ENCODE data around the gene PLXNA3. TPM values are rescaled to one million over a fixed set of nuclear protein-coding genes. Genes with fewer than 3 reads are reported as not detected.

The PLXNA3 gene
- total RNA-seq, 4 donors from 2014 or later: 38.0 to 54.6 (median 48.4) TPM

- no peak for TF ChIP-seq POLR2A (IDR thresholded peaks at IDR 0.05)
- TF ChIP-seq CTCF (IDR thresholded peaks at IDR 0.05): peak in 5 of 6 experiments; percentile 23 to 61 (median 57)
- Histone ChIP-seq H3K4me3 (peak overlapping the region in 2 of 4 donors; percentile 39 to 42), H3K27me3 (no peaks in the 10 kb centered on the region), H3K36me3 (peaks cover 0 to 4% (median 0%) of the 10 kb centered on the region in 3 donors), H3K4me1 (peaks cover 0 to 4% (median 0%) of the 10 kb centered on the region in 4 donors), H3K27ac (peak overlapping the region; percentile 49 to 73 (median 66)), H3K9me3 (no peaks in the 10 kb centered on the region)
- peak; percentile 71 to 90 (median 80) for DNase-seq
These were observed 69.0 kb downstream of the PLXNA3 start for GRCh38 chrX:154526901-154527675.

Small RNAs within 50 kb of the gene (small RNA-seq; reads per million reads assigned to genes)
- 0 reads per million in 2 donors for gene MIR6858
- gene RN7SL697P: 0 reads per million in 2 donors

Other genes starting within 250 kb of the PLXNA3 start
- not detected for gene OPN1MW2, start 238.5 kb upstream of the PLXNA3 start, total RNA-seq
- not detected for gene OPN1MW3, start 200.7 kb upstream of the PLXNA3 start, total RNA-seq
- not detected for gene TEX28, start 163.2 kb upstream of the PLXNA3 start, total RNA-seq
- gene TKTL1, start 162.5 kb upstream of the PLXNA3 start, total RNA-seq: not detected
- gene FLNA, start 83.6 kb upstream of the PLXNA3 start, total RNA-seq: 100 to 1,000 TPM; 143 to 663 (median 328) TPM
- gene EMD, start 79.0 kb upstream of the PLXNA3 start, total RNA-seq: 10 to 100 TPM; 21.7 to 31.4 (median 26.6) TPM
- gene RPL10, start 59.9 kb upstream of the PLXNA3 start, total RNA-seq: 1,000 to 10,000 TPM; 1,992 to 4,644 (median 2,626) TPM
- gene DNASE1L1, start 49.0 kb upstream of the PLXNA3 start, total RNA-seq: 10 to 100 TPM; 23.9 to 41.2 (median 32.2) TPM
- gene TAFAZZIN, start 46.7 kb upstream of the PLXNA3 start, total RNA-seq: 100 to 1,000 TPM; 105 to 147 (median 112) TPM
- 10 to 100 TPM; 11.6 to 80.0 (median 54.9) TPM for gene ATP6AP1, start 29.6 kb upstream of the PLXNA3 start, total RNA-seq
- 100 to 1,000 TPM in 2 of 4 donors, 10 to 100 TPM in 2; 65.2 to 278 (median 117) TPM for gene GDI1, start 21.1 kb upstream of the PLXNA3 start, total RNA-seq
- 100 to 1,000 TPM in 1 of 4 donors, 10 to 100 TPM in 3; 35.6 to 212 (median 54.6) TPM for gene FAM50A, start 14.1 kb upstream of the PLXNA3 start, total RNA-seq
- 10 to 100 TPM in 3 of 4 donors, 1 to 10 TPM in 1; 8.5 to 15.7 (median 10.8) TPM for gene LAGE3, start 21.0 kb downstream of the PLXNA3 start, total RNA-seq
- gene UBL4A, start 28.3 kb downstream of the PLXNA3 start, total RNA-seq: 10 to 100 TPM; 20.6 to 45.9 (median 34.6) TPM
- 10 to 100 TPM; 11.6 to 19.8 (median 16.5) TPM for gene SLC10A3, start 32.3 kb downstream of the PLXNA3 start, total RNA-seq
- gene FAM3A, start 58.0 kb downstream of the PLXNA3 start, total RNA-seq: 100 to 1,000 TPM in 2 of 4 donors, 10 to 100 TPM in 2; 18.2 to 117 (median 101) TPM
- gene G6PD, start 88.6 kb downstream of the PLXNA3 start, total RNA-seq: 10 to 100 TPM; 14.0 to 65.2 (median 43.1) TPM
- 10 to 100 TPM; 11.9 to 74.3 (median 23.3) TPM for gene IKBKG, start 89.3 kb downstream of the PLXNA3 start, total RNA-seq
- gene CTAG1A, start 126.9 kb downstream of the PLXNA3 start, total RNA-seq: not detected
- gene CTAG1B, start 161.0 kb downstream of the PLXNA3 start, total RNA-seq: not detected
- gene CTAG2, start 195.3 kb downstream of the PLXNA3 start, total RNA-seq: not detected

Measured in Peyer's patch (tissue), 4 donors.